HepG2 (cell line): ENCODE data around the gene HCFC1. TPM values are rescaled to one million over a fixed set of nuclear protein-coding genes. Genes with fewer than 3 reads are reported as not detected.
A peak's percentile ranks its signal among the peaks of the same experiment; 100 is the strongest.

Experiments
- AGO1 ChIP-seq: fragments of 200-400 bp; formaldehyde crosslinking; IDR thresholded peaks from 2 replicates; pipeline ENCODE4 v1.6.1; 2017; ENCODE audit warnings: mild to moderate bottlenecking, low read depth, low read length, moderate library complexity; ENCODE audit not compliant: poor library complexity, severe bottlenecking
- EZH2 ChIP-seq: conservative IDR thresholded peaks from 2 replicates; pipeline ENCODE4 v1.6.1; 2012; ENCODE audit warnings: mild to moderate bottlenecking, low read depth, low read length, moderate library complexity
- HMGXB4 ChIP-seq, 2 experiments: sonication (generic) in 1 of 2; formaldehyde crosslinking in 1 of 2; IDR thresholded peaks; 2 replicates each; pipeline versions ENCODE4 v1.4.0 to v1.6.1; 2018 to 2020; ENCODE audit warnings: missing genetic modification reagents in 2 of 2, borderline replicate concordance in 1 of 2, low read depth in 1 of 2, mild to moderate bottlenecking in 1 of 2, missing biosample characterization in 1 of 2
- MED13 ChIP-seq: sonication (generic); formaldehyde crosslinking; IDR thresholded peaks from 2 replicates; pipeline ENCODE4 v1.5.0; 2020; ENCODE audit warnings: missing genetic modification reagents
- NR2F6 ChIP-seq, 2 experiments: IDR thresholded peaks; 2 replicates each; pipeline ENCODE4 v1.6.1; 2016; ENCODE audit warnings: antibody characterized with exemption in 1 of 2, mild to moderate bottlenecking in 1 of 2
- PITX1 ChIP-seq: sonication (generic); formaldehyde crosslinking; IDR thresholded peaks from 2 replicates; pipeline ENCODE4 v1.5.1; 2020; ENCODE audit warnings: mild to moderate bottlenecking, missing genetic modification reagents
- PLSCR1 ChIP-seq: sonication (generic); formaldehyde crosslinking; IDR thresholded peaks from 2 replicates; pipeline ENCODE4 v1.5.0; 2020; ENCODE audit warnings: missing genetic modification reagents, mild to moderate bottlenecking, borderline replicate concordance
- RAD21 ChIP-seq: fragments of 450-650 bp; formaldehyde crosslinking; IDR thresholded peaks from 2 replicates; pipeline ENCODE4 v1.5.0; 2020; ENCODE audit warnings: mild to moderate bottlenecking
- RARA ChIP-seq: IDR thresholded peaks from 2 replicates; pipeline ENCODE4 v1.6.1; 2016; ENCODE audit warnings: missing genetic modification reagents, missing compliant biosample characterization
- SAP130 ChIP-seq: IDR thresholded peaks from 2 replicates; pipeline ENCODE4 v1.6.1; 2016; ENCODE audit warnings: low read depth
- STAG1 ChIP-seq: sonication (generic); formaldehyde crosslinking; IDR thresholded peaks from 2 replicates; pipeline ENCODE4 v1.4.0; 2020; ENCODE audit warnings: missing genetic modification reagents
- TCF7L2 ChIP-seq: IDR thresholded peaks from 2 replicates; pipeline ENCODE4 v1.6.1; 2011; ENCODE audit warnings: mild to moderate bottlenecking, low read depth, low read length, moderate library complexity
- TP53 ChIP-seq: sonication (generic); formaldehyde crosslinking; conservative IDR thresholded peaks from 2 replicates; pipeline ENCODE4 v1.4.0; 2020; ENCODE audit warnings: missing genetic modification reagents
- YEATS2 ChIP-seq: sonication (generic); formaldehyde crosslinking; IDR thresholded peaks from 2 replicates; pipeline ENCODE4 v1.4.0; 2020; ENCODE audit warnings: missing genetic modification reagents, borderline replicate concordance
- ZBTB43 ChIP-seq: sonication (generic); formaldehyde crosslinking; conservative IDR thresholded peaks from 2 replicates; pipeline ENCODE4 v1.4.0; 2020; ENCODE audit warnings: missing genetic modification reagents
- ZBTB7B ChIP-seq: sonication (generic); formaldehyde crosslinking; IDR thresholded peaks from 2 replicates; pipeline ENCODE4 v1.4.0; 2020; ENCODE audit warnings: missing genetic modification reagents
- ZMYM2 ChIP-seq: sonication (generic); formaldehyde crosslinking; IDR thresholded peaks from 2 replicates; pipeline ENCODE4 v1.8.0; 2022; ENCODE audit warnings: mild to moderate bottlenecking, missing genetic modification reagents
- ZNF263 ChIP-seq: sonication (generic); formaldehyde crosslinking; IDR thresholded peaks from 2 replicates; pipeline ENCODE4 v1.4.0; 2020; ENCODE audit warnings: missing genetic modification reagents
- ZNF556 ChIP-seq: sonication (generic); formaldehyde crosslinking; IDR thresholded peaks from 2 replicates; pipeline ENCODE4 v1.4.0; 2020; ENCODE audit warnings: mild to moderate bottlenecking, missing genetic modification reagents, borderline replicate concordance
- ZNF609 ChIP-seq: sonication (generic); formaldehyde crosslinking; IDR thresholded peaks from 2 replicates; pipeline ENCODE4 v1.4.0; 2020; ENCODE audit warnings: mild to moderate bottlenecking, missing genetic modification reagents, borderline replicate concordance
- ZSCAN22 ChIP-seq: sonication (generic); formaldehyde crosslinking; IDR thresholded peaks from 2 replicates; pipeline ENCODE4 v1.4.0; 2020; ENCODE audit warnings: mild to moderate bottlenecking, missing genetic modification reagents
- polyA plus RNA-seq, 8 experiments: library from polyadenylated mRNA; depleted of rRNA in 3 of 8; stranded (reverse) in 7 of 8; unstranded in 1 of 8; fragments of >200 nt; fragmentation: Illumina TruSeq in 4 of 8; extraction: Trizol in 4 of 8; gene quantifications; 2 replicates each; pipeline versions ENCODE4 v1.2.1 to v1.2.3, GENCODE V29; 2011 to 2016; ENCODE audit warnings: low read depth in 4 of 8, missing spikeins in 1 of 8, mixed read lengths in 1 of 8; ENCODE audit not compliant: insufficient read depth in 1 of 8
- total RNA-seq, 5 experiments: library from RNA; depleted of rRNA; stranded (reverse); fragments of >200 nt; fragmentation: Illumina TruSeq; extraction: Trizol; gene quantifications; 2 replicates each; pipeline ENCODE4 v1.2.3, GENCODE V29; 2016; ENCODE audit warnings: low read depth in 1 of 5

Gene HCFC1
- total and polyA plus RNA-seq, 2 of the 13 experiments (the other 11 are each of a cell fraction or from before 2014, with no cell fraction given) = 5.8 to 17.8 TPM

- TF ChIP-seq ZNF609 (CRISPR knock-in tag) (no peak), TP53 (CRISPR knock-in tag) (no peak), ZNF263 (no peak), NR2F6 (IDR thresholded peaks at IDR 0.05) (peak; percentile 27; the same call in 1 of the 2 replicates), NR2F6 (CRISPR knock-in tag; IDR thresholded peaks at IDR 0.05) (peak; percentile 41; the same call in 1 of the 2 replicates), ZNF556 (CRISPR knock-in tag) (no peak), YEATS2 (CRISPR knock-in tag) (0 out of 2 replicates have a peak, but pooled peaks have one; percentile 31), ZMYM2 (CRISPR knock-in tag) (peak; percentile 82), ZSCAN22 (no peak), RAD21 (CRISPR knock-in tag) (peak; percentile 67; the same call in 1 of the 2 replicates), AGO1 (peak; percentile 24), HMGXB4 (CRISPR knock-in tag; IDR thresholded peaks at IDR 0.05; ENCODE audit: borderline replicate concordance in 1 of 2, low read depth in 1 of 2) (peak; percentile 80 to 83; a peak in 3 of 4 replicates), RARA (0 out of 2 replicates have a peak, but pooled peaks have one; percentile 34), MED13 (0 out of 2 replicates have a peak, but pooled peaks have one; percentile 29), ZBTB7B (CRISPR knock-in tag) (0 out of 2 replicates have a peak, but pooled peaks have one; percentile 36), STAG1 (CRISPR knock-in tag) (peak; percentile 60), PLSCR1 (CRISPR knock-in tag) (no peak), SAP130 (CRISPR knock-in tag) (peak; percentile 63), PITX1 (CRISPR knock-in tag) (0 out of 2 replicates have a peak, but pooled peaks have one; percentile 42), EZH2 (no peak), TCF7L2 (no peak), ZBTB43 (peak; percentile 62; the same call in 1 of the 2 replicates)
These were observed 24.4 kb downstream of the HCFC1 start (continued) for GRCh38 chrX:153947009-153947769.
